ENCODE data around the gene MAPK8. TPM values are rescaled to one million over a fixed set of nuclear protein-coding genes. Genes with fewer than 3 reads are reported as not detected.

MAPK8 gene
- total and polyA plus RNA-seq, 9 of the 15 experiments (the other 6 are each of a cell fraction or from before 2014, with no cell fraction given): 6.4 to 159 (median 71.0) TPM

GRCh38 chr10:48444266-48444665, 137.8 kb downstream of the MAPK8 start (continued):
- TF ChIP-seq CHD4 (IDR thresholded peaks at IDR 0.05; ENCODE audit: insufficient read depth, insufficient replicate concordance, low read depth, low read length, poor library complexity, severe bottlenecking) (no peak), SRSF9 (IDR thresholded peaks at IDR 0.05; ENCODE audit: borderline replicate concordance, low read depth, low read length) (no peak), MAFK (IDR thresholded peaks at IDR 0.05; ENCODE audit: low read length) (no peak), SMARCC2 (IDR thresholded peaks at IDR 0.05; ENCODE audit: low read depth) (no peak), NRF1 (conservative IDR thresholded peaks at IDR 0.05 in 1 of 2, IDR thresholded peaks at IDR 0.05 in 1 of 2) (no peak), BCOR (IDR thresholded peaks at IDR 0.05) (no peak), RBM15 (IDR thresholded peaks at IDR 0.05; ENCODE audit: insufficient read depth, low read length) (no peak), CBX1 (IDR thresholded peaks at IDR 0.05; ENCODE audit: low read depth) (no peak), PKNOX1 (IDR thresholded peaks at IDR 0.05) (peak; percentile 51; the same call in 1 of the 2 replicates), STAG1 (CRISPR knock-in tag; IDR thresholded peaks at IDR 0.05; ENCODE audit: borderline replicate concordance) (peak; percentile 12; the same call in 1 of the 2 replicates), NR2C2 (CRISPR knock-in tag; IDR thresholded peaks at IDR 0.05) (no peak), NR2C2 (tag; IDR thresholded peaks at IDR 0.05) (no peak), NR1H2 (CRISPR knock-in tag; IDR thresholded peaks at IDR 0.05) (no peak), ELF1 (tag; IDR thresholded peaks at IDR 0.05) (no peak), ZNF740 (CRISPR knock-in tag; IDR thresholded peaks at IDR 0.05) (no peak), ZNF740 (tag; IDR thresholded peaks at IDR 0.05) (no peak), CBFA2T3 (IDR thresholded peaks at IDR 0.05) (0 out of 2 replicates have a peak, but pooled peaks have one; percentile 10), NCOR1 (IDR thresholded peaks at IDR 0.05) (0 out of 2 replicates have a peak, but pooled peaks have one; percentile 13)
- TF ChIP-seq, protein P1, sequence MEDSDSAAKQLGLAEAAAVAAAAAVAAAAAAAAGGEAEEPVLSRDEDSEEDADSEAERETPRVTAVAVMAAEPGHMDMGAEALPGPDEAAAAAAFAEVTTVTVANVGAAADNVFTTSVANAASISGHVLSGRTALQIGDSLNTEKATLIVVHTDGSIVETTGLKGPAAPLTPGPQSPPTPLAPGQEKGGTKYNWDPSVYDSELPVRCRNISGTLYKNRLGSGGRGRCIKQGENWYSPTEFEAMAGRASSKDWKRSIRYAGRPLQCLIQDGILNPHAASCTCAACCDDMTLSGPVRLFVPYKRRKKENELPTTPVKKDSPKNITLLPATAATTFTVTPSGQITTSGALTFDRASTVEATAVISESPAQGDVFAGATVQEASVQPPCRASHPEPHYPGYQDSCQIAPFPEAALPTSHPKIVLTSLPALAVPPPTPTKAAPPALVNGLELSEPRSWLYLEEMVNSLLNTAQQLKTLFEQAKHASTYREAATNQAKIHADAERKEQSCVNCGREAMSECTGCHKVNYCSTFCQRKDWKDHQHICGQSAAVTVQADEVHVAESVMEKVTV (CRISPR knock-in tag; IDR thresholded peaks at IDR 0.05): peak; percentile 86
- TF ChIP-seq, protein P2, sequence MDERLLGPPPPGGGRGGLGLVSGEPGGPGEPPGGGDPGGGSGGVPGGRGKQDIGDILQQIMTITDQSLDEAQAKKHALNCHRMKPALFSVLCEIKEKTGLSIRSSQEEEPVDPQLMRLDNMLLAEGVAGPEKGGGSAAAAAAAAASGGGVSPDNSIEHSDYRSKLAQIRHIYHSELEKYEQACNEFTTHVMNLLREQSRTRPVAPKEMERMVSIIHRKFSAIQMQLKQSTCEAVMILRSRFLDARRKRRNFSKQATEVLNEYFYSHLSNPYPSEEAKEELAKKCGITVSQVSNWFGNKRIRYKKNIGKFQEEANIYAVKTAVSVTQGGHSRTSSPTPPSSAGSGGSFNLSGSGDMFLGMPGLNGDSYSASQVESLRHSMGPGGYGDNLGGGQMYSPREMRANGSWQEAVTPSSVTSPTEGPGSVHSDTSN (CRISPR knock-in tag; IDR thresholded peaks at IDR 0.05; ENCODE audit: low read depth): no peak
- TF ChIP-seq, protein P2 (tag; conservative IDR thresholded peaks at IDR 0.05; ENCODE audit: low read depth): peak; percentile 51; the same call in 1 of the 2 replicates
- TF ChIP-seq, protein P3, sequence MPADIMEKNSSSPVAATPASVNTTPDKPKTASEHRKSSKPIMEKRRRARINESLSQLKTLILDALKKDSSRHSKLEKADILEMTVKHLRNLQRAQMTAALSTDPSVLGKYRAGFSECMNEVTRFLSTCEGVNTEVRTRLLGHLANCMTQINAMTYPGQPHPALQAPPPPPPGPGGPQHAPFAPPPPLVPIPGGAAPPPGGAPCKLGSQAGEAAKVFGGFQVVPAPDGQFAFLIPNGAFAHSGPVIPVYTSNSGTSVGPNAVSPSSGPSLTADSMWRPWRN (IDR thresholded peaks at IDR 0.05; ENCODE audit: low read depth): no peak

Data from K562 (cell line).